Fibroblast of lung (primary cell): ENCODE results near the gene AK4. TPM values are rescaled to one million over a fixed set of nuclear protein-coding genes. Genes with fewer than 3 reads are reported as not detected.

ENCODE experiments used
- DNase-seq, 2 donors: peaks; one replicate each; pipeline versions ENCODE4 v3.0.0 to v3.0.0-alpha.2; 2010; ENCODE audit warnings: low read depth in 2 of 2
- H2AFZ ChIP-seq: 2 replicates; pipeline ENCODE4 v1.5.1; 2012; ENCODE audit warnings: low read length, control low read depth, inconsistent platforms
- H3K27ac ChIP-seq: 2 replicates; pipeline ENCODE4 v1.5.1; 2011; ENCODE audit warnings: low read length, control low read depth; ENCODE audit not compliant: insufficient read depth
- H3K27me3 ChIP-seq: 2 replicates; pipeline ENCODE4 v1.5.1; 2011; ENCODE audit warnings: mild to moderate bottlenecking, low read length; ENCODE audit not compliant: control insufficient read depth, insufficient read depth
- H3K36me3 ChIP-seq: 2 replicates; pipeline ENCODE4 v1.5.1; 2011; ENCODE audit warnings: low read length; ENCODE audit not compliant: control insufficient read depth, insufficient read depth
- H3K4me1 ChIP-seq: 2 replicates; pipeline ENCODE4 v1.5.1; 2011; ENCODE audit warnings: low read length; ENCODE audit not compliant: control insufficient read depth, insufficient read depth; ENCODE audit errors: extremely low read depth
- H3K4me2 ChIP-seq: 2 replicates; pipeline ENCODE4 v1.5.1; 2011; ENCODE audit warnings: low read length, control low read depth; ENCODE audit not compliant: insufficient read depth; ENCODE audit errors: extremely low read depth
- H3K4me3 ChIP-seq, 4 experiments: fragments of 200-600 bp in 1 of 4; sonication (generic) in 1 of 4; replicated peaks in 1 of 4; 2 replicates each; pipeline ENCODE4 v1.5.1; 2011 to 2016; ENCODE audit warnings: low read length in 4 of 4, low read depth in 3 of 4, mild to moderate bottlenecking in 3 of 4, control low read depth in 2 of 4, inconsistent platforms in 1 of 4, mixed read lengths in 1 of 4; ENCODE audit not compliant: insufficient read depth in 1 of 4; ENCODE audit errors: control extremely low read depth in 1 of 4
- H3K79me2 ChIP-seq: 2 replicates; pipeline ENCODE4 v1.5.1; 2012; ENCODE audit warnings: mild to moderate bottlenecking, low read length, inconsistent platforms; ENCODE audit not compliant: control insufficient read depth, insufficient read depth
- H3K9ac ChIP-seq: 2 replicates; pipeline ENCODE4 v1.5.1; 2011; ENCODE audit warnings: mild to moderate bottlenecking, low read length, control low read depth; ENCODE audit not compliant: insufficient read depth
- H3K9me3 ChIP-seq: 2 replicates; pipeline ENCODE4 v1.5.1; 2012; ENCODE audit warnings: low read depth, low read length; ENCODE audit not compliant: control insufficient read depth, insufficient read depth
- H4K20me1 ChIP-seq: 2 replicates; pipeline ENCODE4 v1.5.1; 2011; ENCODE audit warnings: low read length; ENCODE audit not compliant: control insufficient read depth, insufficient read depth; ENCODE audit errors: extremely low read depth
- CTCF ChIP-seq, 2 donors: IDR thresholded peaks in 1 of 2; conservative IDR thresholded peaks in 1 of 2; 1 replicate in 1 of 2; 2 replicates in 1 of 2; pipeline ENCODE4 v1.5.1; 2011 to 2012; ENCODE audit warnings: low read length in 2 of 2, control low read depth in 1 of 2, inconsistent platforms in 1 of 2, low read depth in 1 of 2, mild to moderate bottlenecking in 1 of 2
- EZH2 ChIP-seq: IDR thresholded peaks from 2 replicates; pipeline ENCODE4 v1.5.1; 2012; ENCODE audit warnings: low read length, control low read depth, mild to moderate bottlenecking; ENCODE audit errors: missing control alignments
- polyA plus RNA-seq, 2 donors: library from polyadenylated mRNA; depleted of rRNA in 1 of 2; stranded (reverse) in 1 of 2; unstranded in 1 of 2; fragments of >200 nt; gene quantifications; 2 replicates each; pipeline ENCODE4 v1.2.1, GENCODE V29; 2011 to 2012; ENCODE audit warnings: missing spikeins in 1 of 2
- total RNA-seq: library from RNA; depleted of rRNA; stranded (reverse); fragments of >200 nt; gene quantifications from 2 replicates; pipeline ENCODE4 v1.2.1, GENCODE V29; 2014

AK4 gene
- total and polyA plus RNA-seq, 2 donors (not counting 1 experiment from before 2014, with no cell fraction given) = 6.3 to 49.3 TPM

- no peak overlapping the region for H2AFZ ChIP-seq
- no peaks in the 10 kb centered on the region for H4K20me1 ChIP-seq
- DNase-seq = peak; percentile 67 to 84
- H3K27ac ChIP-seq = no peak overlapping the region
- H3K36me3 ChIP-seq = no peaks in the 10 kb centered on the region
- H3K9ac ChIP-seq = no peak overlapping the region
- no peaks in the 10 kb centered on the region for H3K79me2 ChIP-seq
- H3K4me1 ChIP-seq = no peaks in the 10 kb centered on the region
- H3K9me3 ChIP-seq = no peaks in the 10 kb centered on the region
- H3K4me2 ChIP-seq = no peak overlapping the region
- TF ChIP-seq CTCF (conservative IDR thresholded peaks at IDR 0.05 in 1 of 2, IDR thresholded peaks at IDR 0.05 in 1 of 2; ENCODE audit: low read depth in 1 of 2, low read length in 2 of 2) (no peak), EZH2 (no peak)
- no peak overlapping the region for H3K4me3 ChIP-seq
- no peaks in the 10 kb centered on the region for H3K27me3 ChIP-seq
Measured at GRCh38 chr1:65195495-65196417, 47.8 kb downstream of the AK4 start.

- Histone ChIP-seq H3K27ac (no peak overlapping the region), H4K20me1 (no peaks in the 10 kb centered on the region), H3K4me3 (no peak overlapping the region), H3K4me1 (no peaks in the 10 kb centered on the region), H3K27me3 (no peaks in the 10 kb centered on the region), H2AFZ (no peak overlapping the region), H3K4me2 (no peak overlapping the region), H3K9ac (no peak overlapping the region), H3K9me3 (no peaks in the 10 kb centered on the region), H3K36me3 (no peaks in the 10 kb centered on the region), H3K79me2 (no peaks in the 10 kb centered on the region)
- DNase-seq = no peak
- TF ChIP-seq EZH2 = no peak
Measured at GRCh38 chr1:65196926-65197325, 48.9 kb downstream of the AK4 start.

GRCh38 chr1:65197636-65198035 lies 49.6 kb downstream of the AK4 start:
- Histone ChIP-seq H3K4me2 (no peak overlapping the region), H4K20me1 (no peaks in the 10 kb centered on the region), H3K79me2 (no peaks in the 10 kb centered on the region), H3K36me3 (no peaks in the 10 kb centered on the region), H3K9me3 (no peaks in the 10 kb centered on the region), H2AFZ (no peak overlapping the region), H3K4me3 (no peak overlapping the region), H3K27me3 (no peaks in the 10 kb centered on the region), H3K27ac (no peak overlapping the region), H3K4me1 (no peaks in the 10 kb centered on the region), H3K9ac (no peak overlapping the region)
- DNase-seq = no peak
- TF ChIP-seq CTCF (conservative IDR thresholded peaks at IDR 0.05 in 1 of 2, IDR thresholded peaks at IDR 0.05 in 1 of 2; ENCODE audit: low read depth in 1 of 2, low read length in 2 of 2) (no peak), EZH2 (no peak)
